Mucosa of descending colon (tissue), 3 donors: ENCODE results near the gene RPAP3. TPM values are rescaled to one million over a fixed set of nuclear protein-coding genes. Genes with fewer than 3 reads are reported as not detected.

Experiments
- ATAC-seq: fragments of 200-7000 bp; cut with Tn5 transposase; one replicate; pipeline ENCODE4 v1.9.1; 2020; ENCODE audit warnings: mild to moderate bottlenecking, moderate library complexity
- DNase-seq, 3 donors: peaks; one replicate each; pipeline ENCODE4 v3.0.0-alpha.2; 2020
- H3K36me3 ChIP-seq: fragments of 200-600 bp; one replicate; pipeline ENCODE4 v1.8.0; 2021; ENCODE audit warnings: low read depth, mild to moderate bottlenecking
- H3K4me1 ChIP-seq: fragments of 200-600 bp; one replicate; pipeline ENCODE4 v1.8.0; 2021; ENCODE audit warnings: low read depth, mild to moderate bottlenecking
- H3K4me3 ChIP-seq: fragments of 200-600 bp; one replicate; pipeline ENCODE4 v1.8.0; 2021; ENCODE audit warnings: mild to moderate bottlenecking
- H3K9me3 ChIP-seq: fragments of 200-600 bp; one replicate; pipeline ENCODE4 v1.8.0; 2021; ENCODE audit warnings: mild to moderate bottlenecking
- intact Hi-C, 2 donors: fragments of 100-400 bp; cut with DNase I in 1 of 2; cut with micrococcal nuclease in 1 of 2; formaldehyde crosslinking; loops; one replicate each; pipeline versions ENCODE4 v1.11.0 to v1.11.1; 2022; cut with DNase I, micrococcal nuclease
- total RNA-seq, 3 donors: library from RNA; stranded (reverse); fragmentation: NEBNext Ultra II Directional in 2 of 3; extraction: Animal tissue kit (Norgen Biotek cat#: 25700) in 2 of 3; gene quantifications; one replicate each; pipeline versions ENCODE4 v1.2.1 to v1.2.4, GENCODE V29; 2021 to 2023
- TF ChIP-seq, protein P1 (sequence below): fragments of 200-600 bp; IDR thresholded peaks from one replicate; pipeline ENCODE4 v1.8.0; 2022; ENCODE audit warnings: antibody characterized with exemption, mild to moderate bottlenecking
- donor health status: DM: no; HTN: no; CAD: no; lungs with moderate emphysema.
- donor health status: DM: no; HTN: no; CAD: no.
- donor health status: DM: no; HTN: yes; CAD: no.

Gene RPAP3
- total RNA-seq, 3 donors from 2014 or later = 16.5 to 26.0 (median 20.0) TPM

- no peak for DNase-seq
- no peak overlapping the region for H3K4me3 ChIP-seq
- no peaks in the 10 kb centered on the region for H3K9me3 ChIP-seq
- intact Hi-C loops = no loop called here
- H3K4me1 ChIP-seq = peaks cover 12% of the 10 kb centered on the region
- TF ChIP-seq, protein P1, sequence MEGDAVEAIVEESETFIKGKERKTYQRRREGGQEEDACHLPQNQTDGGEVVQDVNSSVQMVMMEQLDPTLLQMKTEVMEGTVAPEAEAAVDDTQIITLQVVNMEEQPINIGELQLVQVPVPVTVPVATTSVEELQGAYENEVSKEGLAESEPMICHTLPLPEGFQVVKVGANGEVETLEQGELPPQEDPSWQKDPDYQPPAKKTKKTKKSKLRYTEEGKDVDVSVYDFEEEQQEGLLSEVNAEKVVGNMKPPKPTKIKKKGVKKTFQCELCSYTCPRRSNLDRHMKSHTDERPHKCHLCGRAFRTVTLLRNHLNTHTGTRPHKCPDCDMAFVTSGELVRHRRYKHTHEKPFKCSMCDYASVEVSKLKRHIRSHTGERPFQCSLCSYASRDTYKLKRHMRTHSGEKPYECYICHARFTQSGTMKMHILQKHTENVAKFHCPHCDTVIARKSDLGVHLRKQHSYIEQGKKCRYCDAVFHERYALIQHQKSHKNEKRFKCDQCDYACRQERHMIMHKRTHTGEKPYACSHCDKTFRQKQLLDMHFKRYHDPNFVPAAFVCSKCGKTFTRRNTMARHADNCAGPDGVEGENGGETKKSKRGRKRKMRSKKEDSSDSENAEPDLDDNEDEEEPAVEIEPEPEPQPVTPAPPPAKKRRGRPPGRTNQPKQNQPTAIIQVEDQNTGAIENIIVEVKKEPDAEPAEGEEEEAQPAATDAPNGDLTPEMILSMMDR = no peak
- H3K36me3 ChIP-seq = no peaks in the 10 kb centered on the region
- no peak for ATAC-seq
Measured at GRCh38 chr12:47733142-47733541, 27.3 kb upstream of the RPAP3 start.

DNA sequence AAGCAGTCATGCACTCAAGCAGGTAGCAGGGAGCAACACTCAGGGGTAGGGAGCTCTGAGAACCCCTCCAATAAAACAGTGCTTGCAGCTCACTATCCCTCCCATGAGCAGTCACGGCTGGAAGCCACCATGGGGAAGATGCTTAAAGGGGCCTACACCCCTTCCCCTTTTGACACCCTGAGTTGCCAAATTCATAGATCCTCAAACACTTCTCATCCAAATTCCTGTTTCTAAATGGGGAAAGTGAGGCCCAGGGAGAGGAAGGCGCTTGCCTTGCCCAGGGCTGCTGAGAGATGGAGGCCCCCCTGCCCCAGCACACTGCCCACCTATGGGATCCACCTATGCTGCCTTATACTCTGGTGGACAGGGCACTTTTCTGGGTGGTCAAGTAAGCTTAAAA, 26.7 kb upstream of the RPAP3 start:
- DNase-seq (no peak), ATAC-seq (no peak)
- intact Hi-C loops = no loop called here
- TF ChIP-seq, protein P1 = no peak
- Histone ChIP-seq H3K4me1 (peaks cover 12% of the 10 kb centered on the region), H3K36me3 (no peaks in the 10 kb centered on the region), H3K9me3 (no peaks in the 10 kb centered on the region), H3K4me3 (no peak overlapping the region)

DNA sequence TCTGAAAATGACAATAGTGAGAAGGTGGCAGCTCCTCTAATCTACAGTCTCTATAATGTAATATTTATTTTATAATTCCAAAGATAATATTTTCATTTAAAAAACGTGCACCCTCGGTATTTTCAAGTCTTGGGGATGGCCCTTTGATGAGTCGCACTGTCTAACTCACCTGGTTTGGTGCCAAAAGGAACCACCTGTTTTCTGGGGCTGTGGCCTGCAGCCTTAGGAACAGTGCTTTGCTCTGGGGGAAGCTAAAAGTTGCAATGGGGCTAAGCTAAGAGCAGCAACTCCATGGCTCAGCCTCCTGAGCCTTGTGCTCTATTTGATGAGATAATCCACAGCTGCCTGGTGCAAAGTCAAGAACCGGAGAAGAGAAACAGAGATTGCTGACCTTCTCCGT, 25.9 kb upstream of the RPAP3 start:
- intact Hi-C loops = no loop called here
- DNase-seq (no peak), ATAC-seq (no peak)

DNA sequence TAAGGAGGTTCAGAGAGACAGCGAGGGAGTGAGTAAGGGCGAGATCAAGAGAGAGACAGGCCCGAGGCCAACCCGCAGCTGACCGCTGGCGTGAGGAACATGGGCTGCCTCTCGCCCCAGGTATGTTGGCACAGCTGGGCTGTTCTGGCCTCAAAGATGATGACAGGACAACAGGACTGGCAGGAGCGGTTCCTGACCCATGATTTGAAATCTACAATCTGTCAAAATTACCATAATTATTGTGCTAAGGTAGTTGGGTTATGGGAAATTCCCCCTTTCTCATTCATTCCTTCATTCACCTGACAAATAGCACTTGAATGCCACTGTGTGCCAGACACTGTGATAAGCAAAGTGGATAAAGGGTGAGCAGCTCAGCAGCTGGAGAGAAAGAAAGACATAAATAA, 24.5 kb upstream of the RPAP3 start:
- ATAC-seq (no peak), DNase-seq (no peak)
- Histone ChIP-seq H3K36me3 (no peaks in the 10 kb centered on the region), H3K9me3 (no peaks in the 10 kb centered on the region), H3K4me3 (no peak overlapping the region), H3K4me1 (no peaks in the 10 kb centered on the region)
- TF ChIP-seq, protein P1 = no peak
- intact Hi-C loops = no loop called here

More for the DNA sequence above, 25.9 kb upstream of the RPAP3 start:
- Histone ChIP-seq H3K4me3 (no peak overlapping the region), H3K4me1 (peaks cover 9% of the 10 kb centered on the region), H3K9me3 (no peaks in the 10 kb centered on the region), H3K36me3 (no peaks in the 10 kb centered on the region)
- TF ChIP-seq, protein P1 = no peak

- Histone ChIP-seq H3K36me3 (no peaks in the 10 kb centered on the region), H3K4me3 (no peak overlapping the region), H3K4me1 (no peaks in the 10 kb centered on the region), H3K9me3 (no peaks in the 10 kb centered on the region)
- intact Hi-C loops = loop anchor here in 1 of 2 donors (10.0 kb wide), 1 partner anchor 46 kb away; the partner anchor contains the start of gene SLC48A1
- TF ChIP-seq, protein P1 = no peak
- no peak for DNase-seq
- ATAC-seq = no peak
Measured at GRCh38 chr12:47729233-47729632, 23.4 kb upstream of the RPAP3 start.

- TF ChIP-seq, protein P1 = no peak
- Histone ChIP-seq H3K4me3 (no peak overlapping the region), H3K4me1 (no peaks in the 10 kb centered on the region), H3K36me3 (no peaks in the 10 kb centered on the region), H3K9me3 (no peaks in the 10 kb centered on the region)
- DNase-seq (no peak), ATAC-seq (peak; percentile 34)
- intact Hi-C loops = loop anchor here in 1 of 2 donors (10.0 kb wide), 1 partner anchor 49 kb away; the partner anchor contains the start of gene SLC48A1
Measured at GRCh38 chr12:47725893-47726292, 20.1 kb upstream of the RPAP3 start.
